T-helper 1 cell (primary cell): ENCODE results near the gene RAPGEF4.
"Not testable (repeated sequence)": the region's sequence is repeated elsewhere in the genome, so short reads cannot be mapped to it uniquely, and the experiment has no call there.

Experiments
- DNase-seq, 5 donors: peaks; one replicate each; pipeline ENCODE4 v3.0.0-alpha.2; 2012 to 2020

The RAPGEF4 gene

DNA sequence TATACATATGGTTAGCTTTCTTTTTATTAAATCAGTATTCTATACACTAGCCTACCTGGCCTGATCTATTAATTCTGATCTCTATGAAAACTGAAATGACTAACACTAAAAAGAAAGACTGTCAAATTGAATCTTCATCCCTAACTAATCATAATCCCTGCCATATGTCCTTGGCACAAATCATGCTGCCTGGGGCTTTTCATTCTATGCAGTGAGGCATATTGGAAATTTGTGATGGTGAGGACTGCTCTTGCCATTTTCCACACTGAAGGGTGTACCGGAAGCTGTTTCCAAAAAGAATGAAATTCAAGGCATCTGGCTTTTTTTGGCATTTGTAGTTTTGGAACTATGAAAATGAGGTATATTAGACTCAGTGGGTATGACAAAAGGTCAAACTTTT is 39.7 kb downstream of the RAPGEF4 start:
- DNase-seq, result no peak

DNA sequence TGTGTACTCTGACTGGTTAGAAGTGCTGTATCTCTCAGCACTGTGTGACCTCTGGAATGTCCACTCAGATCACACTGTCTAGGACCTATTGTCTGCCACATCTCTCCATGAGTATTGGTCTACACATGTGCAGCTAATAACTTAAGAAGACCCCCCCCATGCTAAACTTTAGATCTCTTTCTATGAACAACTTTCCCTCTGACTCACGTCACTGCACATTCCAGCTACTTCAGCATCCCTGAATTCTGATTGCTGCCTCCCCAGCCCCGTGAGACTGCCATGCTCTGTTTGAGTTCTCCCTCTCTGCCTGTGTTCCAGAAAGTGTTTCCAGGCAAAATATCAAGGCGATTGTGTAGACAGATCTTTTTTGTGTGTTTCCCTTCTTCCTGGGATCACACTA is 41.8 kb downstream of the RAPGEF4 start:
- DNase-seq, result no peak

DNA sequence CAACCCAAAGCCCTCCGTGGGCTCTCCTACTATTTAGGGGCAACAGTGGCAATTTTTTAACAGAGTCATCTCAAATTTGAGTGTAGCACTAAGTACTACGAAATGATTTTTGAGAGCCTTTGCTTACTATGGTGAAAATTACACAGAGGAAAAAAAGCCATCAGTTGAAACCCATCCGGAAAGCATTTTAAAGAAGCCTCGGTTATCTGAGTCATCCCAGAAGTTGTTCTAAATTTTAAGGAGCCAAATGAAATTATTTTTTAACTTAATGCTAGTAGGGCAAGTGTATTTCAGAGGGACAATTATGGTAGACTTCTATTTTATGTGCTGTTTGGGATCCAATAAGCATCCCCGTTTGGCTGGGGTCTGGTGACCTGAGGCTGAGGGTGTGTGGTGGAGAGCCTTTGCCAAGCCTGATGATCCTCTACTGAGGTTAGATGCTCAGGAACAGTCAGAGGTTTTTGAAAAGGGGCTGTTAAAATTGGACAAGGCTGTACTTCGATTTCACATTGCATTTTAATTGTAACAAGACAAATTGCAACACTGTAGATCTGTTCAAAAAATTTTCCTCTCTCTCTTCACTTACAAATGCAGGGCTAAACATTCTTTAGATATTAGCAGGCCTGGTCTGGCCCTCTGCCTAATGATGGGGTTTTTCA is 47.0 kb downstream of the RAPGEF4 start:
- DNase-seq, result no peak

DNA sequence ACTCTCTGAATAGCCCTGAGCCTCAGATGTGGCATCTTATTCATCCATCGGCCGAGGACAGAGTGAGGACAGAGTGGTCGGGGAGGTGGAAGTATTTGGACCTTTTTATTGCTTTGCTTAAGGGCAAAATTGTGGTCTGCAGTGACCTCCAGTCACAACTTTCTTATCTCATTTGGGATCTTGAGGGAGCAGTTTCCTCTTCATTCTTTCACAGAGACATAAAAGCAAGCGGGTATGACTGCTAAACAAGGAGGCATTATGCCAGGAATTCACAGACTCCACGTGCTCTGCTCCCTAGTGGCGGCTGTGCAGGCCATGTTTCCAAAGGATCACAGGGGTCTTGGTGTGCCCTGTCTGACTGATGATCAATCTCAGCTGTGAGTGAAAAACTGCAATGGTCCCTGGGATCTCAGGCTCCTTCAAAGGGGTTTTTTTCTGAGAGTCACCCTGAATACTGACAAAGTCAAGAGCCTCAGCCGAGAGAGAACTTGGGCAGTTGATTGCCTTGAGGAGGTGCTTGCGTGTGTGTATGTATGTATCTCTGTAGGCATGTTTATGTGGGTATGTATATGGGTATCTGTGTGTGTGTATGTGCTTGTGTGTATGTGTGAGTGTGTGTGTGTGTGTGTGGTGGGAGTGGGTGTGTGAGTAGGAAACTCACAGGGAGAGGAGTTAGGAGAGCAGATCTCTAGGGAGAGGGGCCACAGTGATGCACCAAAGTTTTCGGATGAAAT is 47.7 kb downstream of the RAPGEF4 start:
- DNase-seq, result no peak

DNA sequence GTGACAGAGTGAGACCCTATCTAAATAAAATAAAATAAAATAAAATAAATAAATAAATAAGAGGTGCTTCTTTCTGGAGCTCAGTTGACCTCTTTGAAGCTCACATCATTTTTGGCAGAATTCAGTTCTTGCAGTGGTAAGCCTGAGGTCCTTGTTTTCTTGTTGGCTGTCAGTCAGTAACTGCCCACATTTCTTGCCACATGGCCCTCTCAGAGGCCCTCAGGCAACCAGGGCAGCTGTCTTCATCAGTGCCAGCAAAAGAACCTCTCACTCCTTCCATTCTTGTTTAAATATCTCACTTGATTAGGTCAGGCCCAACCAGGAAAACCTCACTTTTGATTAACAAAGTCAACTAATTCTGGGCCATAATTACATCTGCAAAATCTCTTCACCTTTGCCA is 53.2 kb downstream of the RAPGEF4 start:
- DNase-seq, result no peak

DNA sequence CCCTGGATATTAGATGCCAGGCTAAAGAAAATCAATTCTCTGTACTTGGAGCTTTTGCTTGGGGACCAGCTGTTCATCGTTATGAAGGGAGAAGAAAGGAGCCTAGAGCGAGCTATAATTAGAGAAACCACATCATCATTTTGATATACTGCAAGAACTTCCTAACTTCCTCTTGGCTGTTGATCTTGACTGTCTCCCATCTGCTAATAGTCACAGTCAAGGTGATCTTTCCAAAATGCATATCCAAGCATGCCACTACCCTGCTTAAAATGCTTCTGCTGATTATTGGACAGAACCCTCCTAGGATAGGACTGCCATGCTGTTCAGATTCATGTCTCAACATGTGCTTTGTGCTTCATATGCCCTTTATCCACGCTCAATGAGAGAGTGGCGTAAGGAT is 54.8 kb downstream of the RAPGEF4 start:
- no peak for DNase-seq

DNA sequence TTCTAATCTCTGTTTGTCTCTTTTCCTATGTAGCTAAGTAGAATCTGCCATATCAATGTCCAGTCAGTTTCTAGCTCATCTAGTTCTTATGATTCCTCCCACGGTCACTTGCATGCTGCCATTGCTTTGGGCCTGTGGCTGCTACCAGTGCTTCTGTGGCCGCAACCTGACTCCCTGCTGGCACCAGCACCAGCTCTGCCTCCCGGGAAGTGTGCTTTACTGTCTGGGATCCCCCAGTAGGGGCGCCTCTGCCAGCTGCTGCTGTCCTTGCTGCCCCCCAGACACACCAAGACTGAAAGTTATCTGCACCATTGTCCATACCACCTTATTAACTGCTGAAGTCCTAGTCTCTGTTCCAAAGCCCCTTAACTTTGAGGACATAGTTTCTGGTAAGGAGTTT is 56.3 kb downstream of the RAPGEF4 start:
- no peak for DNase-seq

DNA sequence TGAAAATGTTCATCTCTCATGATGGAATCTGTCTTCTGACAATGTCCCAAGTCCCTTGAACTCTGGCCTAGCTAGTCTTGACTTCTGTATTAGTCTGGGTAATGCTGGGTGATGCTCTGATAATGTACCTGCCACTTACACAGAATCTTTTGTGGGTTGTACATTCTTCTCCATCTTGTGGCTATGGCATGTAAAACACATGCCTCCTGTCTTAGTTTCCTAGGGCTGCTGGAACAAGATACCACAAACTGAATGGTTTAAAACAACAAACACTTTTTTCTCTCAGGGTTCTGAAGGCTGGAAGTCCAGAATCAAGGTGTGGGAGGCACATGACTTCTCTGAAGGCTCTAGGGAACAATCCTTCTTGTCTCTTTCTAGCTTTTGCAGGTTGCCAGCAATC is 57.1 kb downstream of the RAPGEF4 start:
- DNase-seq, result no peak

DNA sequence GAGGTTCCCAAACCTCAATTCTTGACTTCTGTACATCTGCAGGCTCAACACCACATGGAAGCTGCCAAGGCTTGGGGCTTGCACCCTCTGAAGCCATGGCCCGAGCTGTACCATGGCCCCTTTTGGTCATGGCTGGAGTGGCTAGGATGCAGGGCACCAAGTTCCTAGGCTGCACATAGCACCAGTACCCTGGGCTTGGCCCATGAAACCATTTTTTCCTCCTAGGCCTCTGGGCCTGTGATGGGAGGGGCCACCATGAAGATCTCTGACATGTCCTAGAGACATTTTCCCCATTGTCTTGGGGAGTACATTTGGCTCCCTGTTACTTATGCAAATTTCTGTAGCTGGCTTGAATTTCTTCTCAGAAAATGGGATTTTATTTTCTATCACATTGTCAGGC is 67.7 kb downstream of the RAPGEF4 start:
- DNase-seq, result not testable (repeated sequence)

DNA sequence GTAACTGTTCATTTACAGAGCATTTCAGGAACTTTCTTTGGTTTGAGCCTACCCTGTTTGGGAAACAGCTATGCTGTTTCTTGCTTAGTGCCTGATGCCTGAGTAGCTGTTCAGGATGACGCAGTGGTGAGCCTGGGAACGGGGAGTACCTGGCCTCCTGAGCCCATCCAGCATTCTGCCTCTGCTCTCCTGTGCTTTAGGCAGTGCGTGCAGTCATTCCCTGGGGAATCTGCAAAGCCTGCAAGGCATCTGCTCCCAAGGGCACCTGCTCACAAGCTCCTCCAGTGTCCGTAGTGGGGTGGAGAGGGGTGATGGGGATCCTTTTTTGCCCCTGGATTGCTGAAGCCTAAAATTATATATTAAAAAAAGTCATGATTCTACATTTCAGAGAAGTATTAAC is 68.8 kb downstream of the RAPGEF4 start:
- no peak for DNase-seq

DNA sequence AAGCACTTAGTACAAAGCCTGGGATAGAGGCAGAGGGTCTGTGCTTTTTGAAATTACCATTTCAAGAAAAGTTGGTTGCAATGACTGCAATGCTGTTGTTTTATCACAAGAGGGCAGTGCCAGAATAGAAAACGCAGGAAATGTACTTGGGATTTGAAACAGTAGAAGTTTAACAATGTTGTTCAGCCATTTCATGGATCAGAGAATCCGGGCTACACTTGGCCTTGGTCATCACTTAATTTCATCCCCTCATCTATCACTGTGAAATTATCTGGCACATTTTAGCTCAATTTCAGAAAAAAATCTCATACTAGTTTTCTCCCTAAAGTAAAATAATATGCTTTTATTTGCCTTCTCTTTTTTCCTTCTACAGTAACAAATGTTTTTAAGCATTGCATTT is 70.8 kb downstream of the RAPGEF4 start:
- peak in 1 of 5 donors; percentile 8 for DNase-seq

DNA sequence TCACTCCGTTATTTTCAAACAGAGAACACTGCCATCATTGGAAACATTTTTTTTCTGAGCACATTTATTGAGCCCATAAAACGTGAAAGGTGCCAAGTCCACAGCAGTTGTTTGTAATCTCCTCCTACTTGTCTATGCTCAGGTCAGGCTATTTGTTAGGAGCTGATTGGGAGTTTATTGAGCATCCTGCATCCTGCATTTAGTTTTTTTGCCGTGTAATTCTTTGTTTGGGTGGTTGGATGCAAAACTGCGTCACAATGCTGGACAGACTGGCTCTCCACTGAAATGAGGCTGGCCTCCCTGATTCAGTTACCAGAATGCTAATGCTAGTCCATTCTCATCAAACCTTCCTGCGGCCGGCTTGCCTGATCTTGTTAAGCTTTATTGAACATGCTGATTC is 71.4 kb downstream of the RAPGEF4 start:
- no peak for DNase-seq

DNA sequence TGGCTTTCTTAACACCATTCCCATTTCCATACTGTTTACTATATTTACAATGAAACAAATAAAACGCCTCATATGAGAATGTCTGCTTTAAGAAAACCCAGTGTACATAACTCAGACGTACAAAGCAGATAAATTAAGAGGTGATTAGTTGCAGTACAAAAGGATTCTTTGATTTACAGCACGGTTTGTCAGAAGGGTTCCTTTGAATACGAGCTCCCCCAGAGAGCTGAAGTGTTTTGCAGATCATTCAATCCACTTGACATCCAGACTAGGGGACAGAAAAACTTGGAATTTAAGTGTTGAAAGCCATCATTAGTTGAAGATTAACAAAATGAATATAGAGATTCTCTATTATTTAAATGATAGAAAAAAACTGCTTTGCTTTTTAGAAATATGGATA is 72.5 kb downstream of the RAPGEF4 start:
- no peak for DNase-seq

DNA sequence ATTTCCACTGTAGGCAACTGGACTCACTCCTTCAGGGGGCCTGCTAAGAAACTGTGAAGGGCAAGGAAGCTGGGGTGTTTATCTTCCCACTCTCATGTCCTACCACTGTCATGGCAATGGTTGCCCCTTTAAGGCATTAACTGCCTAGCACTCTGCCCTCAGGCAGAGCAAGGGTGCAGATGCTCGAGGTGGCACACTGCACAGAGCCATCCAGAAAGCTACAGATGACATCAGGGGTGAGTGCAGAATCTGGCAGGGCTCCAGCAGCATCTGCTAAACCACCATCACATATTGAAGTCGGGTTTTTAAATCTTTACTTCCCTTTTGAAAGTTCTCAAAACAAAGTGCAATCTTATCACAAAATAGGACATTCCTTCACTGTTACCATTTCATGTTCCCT is 75.4 kb downstream of the RAPGEF4 start:
- DNase-seq, result peak in 1 of 5 donors; percentile 3

DNA sequence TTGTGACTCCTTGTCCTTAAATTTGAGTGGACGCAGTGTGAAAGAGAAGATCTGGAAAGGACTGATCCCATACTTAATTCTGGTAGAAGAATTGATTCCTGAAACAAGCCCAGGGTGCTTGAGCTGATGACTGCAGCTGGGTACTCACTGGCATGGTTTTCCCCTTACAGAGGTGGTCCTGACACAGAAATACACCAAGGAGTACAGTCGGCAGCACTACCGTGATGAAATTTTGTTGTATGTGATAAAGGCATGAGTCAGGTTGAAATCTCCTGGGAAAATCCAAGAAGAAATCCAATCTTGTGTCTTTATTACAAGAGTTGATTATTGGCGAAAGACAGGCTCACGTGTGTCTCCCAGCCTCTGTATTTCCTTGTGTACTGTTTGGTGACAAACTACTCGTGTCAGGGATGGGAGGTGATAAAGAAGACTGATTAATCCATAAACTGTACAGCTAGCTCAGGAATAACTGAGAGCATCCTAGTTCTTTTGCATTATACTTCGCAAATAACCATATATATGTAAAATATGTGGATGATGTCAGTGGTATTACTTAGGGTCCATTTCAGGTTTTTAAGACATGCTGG is 76.6 kb downstream of the RAPGEF4 start:
- DNase-seq, result no peak

DNA sequence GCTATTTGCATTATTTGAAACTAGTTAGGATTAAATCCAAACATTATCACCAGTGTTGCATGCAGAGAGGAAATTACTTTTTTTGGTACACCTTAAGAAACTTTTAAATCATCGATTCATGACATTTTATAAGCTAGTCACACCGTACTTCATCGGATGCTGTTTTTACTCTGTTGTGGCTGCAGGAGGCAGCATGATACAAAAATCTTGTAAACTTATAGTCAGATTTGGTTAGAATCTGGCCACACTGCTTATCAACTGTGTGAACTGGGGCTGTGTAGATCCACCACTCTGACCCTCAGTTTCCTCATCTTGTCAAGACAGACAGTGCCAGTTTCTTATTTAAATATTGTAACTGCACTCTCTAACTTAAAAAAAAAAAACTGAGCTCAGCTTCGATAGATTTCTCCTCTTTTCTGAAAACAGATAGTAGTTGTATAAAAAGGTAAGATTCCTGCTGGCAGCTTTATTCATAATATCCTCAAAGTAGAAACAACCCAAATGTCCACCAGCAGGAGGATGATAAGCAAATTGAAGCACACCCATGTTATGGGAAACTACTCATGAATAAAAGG is 77.8 kb downstream of the RAPGEF4 start:
- no peak for DNase-seq

DNA sequence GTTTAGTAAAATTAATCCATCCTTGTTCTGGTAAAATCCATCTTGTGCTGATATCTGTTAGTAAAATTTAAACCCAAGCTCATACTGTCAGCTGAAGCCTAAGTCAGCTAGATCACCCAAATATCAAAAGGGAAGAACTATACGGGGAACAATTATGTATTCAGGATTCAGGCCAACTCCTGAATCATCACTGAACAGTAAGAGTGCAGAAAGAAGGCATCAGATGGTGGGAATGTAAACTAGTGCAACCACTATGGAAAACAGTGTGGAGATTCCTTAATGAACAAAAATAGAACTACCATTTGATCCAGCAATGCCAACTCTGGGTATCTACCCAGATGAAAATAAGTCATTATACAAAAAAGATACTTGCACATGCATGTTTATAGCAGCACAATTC is 81.8 kb downstream of the RAPGEF4 start:
- no peak for DNase-seq

DNA sequence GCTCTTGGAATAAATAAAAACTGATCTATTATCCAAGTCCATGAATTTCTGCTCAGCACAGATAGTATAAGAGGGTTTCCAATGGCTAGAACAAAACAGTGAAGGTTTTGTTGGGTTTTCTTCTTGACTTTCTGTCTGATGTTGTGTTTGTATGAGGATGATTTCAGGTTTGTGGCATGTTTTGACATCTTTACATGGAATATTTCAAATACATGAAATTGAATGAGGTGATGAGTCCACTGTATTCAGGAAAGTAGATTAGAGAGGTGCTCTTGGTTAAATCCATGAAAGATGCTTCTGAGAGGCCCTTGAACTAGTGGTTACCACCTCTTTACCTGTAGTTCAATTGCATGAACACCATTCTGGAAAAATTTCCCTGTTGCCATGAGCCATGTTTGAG is 84.3 kb downstream of the RAPGEF4 start:
- no peak for DNase-seq

DNA sequence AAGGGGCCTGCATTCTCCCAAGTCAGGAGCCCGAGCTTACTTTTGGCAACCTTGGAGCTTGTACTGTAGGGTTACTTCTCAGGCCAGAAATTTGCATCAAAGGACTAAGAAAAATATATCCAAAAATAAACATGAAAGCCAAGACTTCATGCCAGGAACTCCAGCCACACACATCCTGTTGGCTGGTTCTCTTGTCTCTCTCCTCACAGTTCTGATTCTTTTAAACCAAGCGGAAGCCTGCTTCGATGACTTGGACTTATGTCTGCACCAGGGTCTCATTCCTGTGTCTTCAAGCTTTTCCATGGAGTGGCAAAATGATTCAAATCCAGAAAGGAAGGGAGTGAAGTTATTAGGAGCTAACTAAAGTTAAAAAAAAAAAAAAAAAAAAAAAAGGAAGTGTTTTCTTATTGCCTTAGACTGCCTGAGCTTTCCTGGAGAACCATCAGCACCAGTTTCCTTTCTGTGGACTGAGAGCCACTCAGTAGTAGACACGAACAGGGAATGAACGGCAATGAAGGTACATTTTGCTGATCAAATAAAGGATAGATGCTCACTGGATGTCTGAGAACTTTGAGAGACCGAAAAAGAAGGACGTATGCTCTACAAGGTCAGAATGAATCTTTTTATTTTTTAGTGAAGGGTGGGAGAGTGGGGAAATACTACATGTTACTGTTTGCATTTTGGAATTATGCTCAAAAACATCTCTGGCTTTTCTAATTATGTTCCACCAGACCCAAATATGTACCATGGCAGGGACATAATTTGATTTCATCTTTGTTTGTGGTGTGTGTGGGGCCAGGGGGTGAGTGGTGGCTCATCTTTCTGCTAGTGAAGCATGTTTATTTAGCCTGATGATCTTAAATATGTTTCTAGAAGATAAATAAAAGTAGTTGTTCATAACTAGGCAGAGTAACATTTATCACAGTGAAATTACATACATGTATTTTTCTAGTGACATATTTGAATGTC is 86.0 kb downstream of the RAPGEF4 start:
- DNase-seq, result no peak

DNA sequence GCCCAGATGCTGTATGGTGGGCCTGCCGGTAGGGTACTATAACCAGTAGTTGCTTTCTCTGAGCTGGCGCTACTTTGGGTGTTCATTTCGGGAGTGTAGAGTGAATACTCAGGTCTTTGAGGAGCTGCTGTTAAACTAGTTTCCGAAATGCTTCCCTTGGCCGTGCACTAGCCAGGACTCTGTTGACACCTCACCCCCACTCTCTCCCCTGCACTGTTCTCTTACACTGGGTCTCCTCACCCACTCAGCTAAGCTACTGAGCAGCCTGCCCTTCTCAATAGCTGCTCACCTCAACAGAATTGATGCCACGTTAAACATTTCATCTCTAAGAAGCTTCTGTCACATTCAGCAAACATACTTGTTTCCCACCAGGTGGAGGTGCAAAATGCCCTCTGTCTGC is 86.9 kb downstream of the RAPGEF4 start:
- no peak for DNase-seq

DNA sequence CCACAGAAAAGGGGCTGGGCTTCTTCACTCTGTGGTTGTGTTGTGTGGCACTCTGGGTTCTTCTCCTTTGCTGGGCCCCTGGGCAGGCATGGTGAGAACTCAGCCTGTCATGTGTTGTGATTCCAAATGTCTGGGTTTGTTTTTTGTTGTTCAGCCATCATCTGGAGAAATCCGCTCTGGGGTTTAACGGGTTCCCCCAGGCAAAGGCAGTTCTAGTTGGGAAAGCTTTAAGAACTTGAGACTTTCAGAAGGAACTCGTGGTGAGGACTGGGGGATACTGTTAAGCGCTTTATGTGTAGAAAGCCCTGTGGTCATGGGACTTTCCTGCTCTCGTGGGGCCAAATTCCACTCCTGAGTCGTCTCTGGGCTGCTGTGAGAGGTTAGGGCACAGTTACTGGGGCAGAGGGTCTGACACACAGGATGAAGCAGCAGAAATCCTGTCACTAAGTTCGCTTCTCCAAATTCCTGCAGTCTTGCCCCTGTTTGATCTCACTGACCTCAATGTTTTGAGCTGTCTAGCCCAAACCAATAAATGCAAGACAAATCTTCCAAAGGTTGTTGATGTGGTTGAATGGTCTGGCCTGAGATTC is 87.7 kb downstream of the RAPGEF4 start:
- DNase-seq, result no peak

DNA sequence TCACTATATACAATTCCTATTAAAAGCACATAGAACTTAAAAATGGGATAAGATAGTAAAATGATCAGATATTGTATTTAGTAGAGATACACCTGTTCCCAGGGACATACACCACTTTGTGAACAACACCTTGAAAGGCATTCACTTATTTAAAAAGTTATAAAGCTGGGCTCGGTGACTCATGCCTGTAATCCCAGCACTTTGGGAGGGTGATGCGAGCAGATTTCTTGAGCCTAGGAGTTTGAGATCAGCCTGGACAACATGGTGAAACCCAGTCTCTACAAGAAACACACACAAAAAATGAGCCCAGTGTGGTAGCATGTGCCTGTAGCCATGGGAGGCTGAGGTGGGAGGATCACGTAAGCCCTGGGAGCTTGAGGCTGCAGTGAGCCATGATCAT is 90.9 kb downstream of the RAPGEF4 start:
- DNase-seq, result no peak
